Measurements from ENCODE around the gene USP37. TPM values are rescaled to one million over a fixed set of nuclear protein-coding genes. Genes with fewer than 3 reads are reported as not detected.

Gene USP37
- total and polyA plus RNA-seq, 2 of the 13 experiments (the other 11 are each of a cell fraction or from before 2014, with no cell fraction given): 6.5 to 30.6 TPM

GRCh38 chr2:218400930-218401881 lies 166.9 kb downstream of the USP37 start (continued):
- no peak; the same call in 1 of the 2 replicates for TF ChIP-seq ZNF639 (CRISPR knock-in tag; conservative IDR thresholded peaks at IDR 0.05)
- peak; percentile 100 for TF ChIP-seq ZNF296 (CRISPR knock-in tag; conservative IDR thresholded peaks at IDR 0.05)
- TF ChIP-seq E2F1 (CRISPR knock-in tag; IDR thresholded peaks at IDR 0.05): no peak
- peak; percentile 89 for TF ChIP-seq ZNF543 (CRISPR knock-in tag; IDR thresholded peaks at IDR 0.05)
- no peak for TF ChIP-seq PRPF4 (IDR thresholded peaks at IDR 0.05; ENCODE audit: low read depth, low read length, poor library complexity, severe bottlenecking)
- TF ChIP-seq FOXA1 (IDR thresholded peaks at IDR 0.05): no peak
- TF ChIP-seq FOXA1 (CRISPR knock-in tag; IDR thresholded peaks at IDR 0.05): peak; percentile 46; the same call in 1 of the 2 replicates
- TF ChIP-seq SSRP1 (CRISPR knock-in tag; IDR thresholded peaks at IDR 0.05): no peak
- no peak; the same call in 1 of the 2 replicates for TF ChIP-seq ZNF124 (CRISPR knock-in tag; IDR thresholded peaks at IDR 0.05)
- TF ChIP-seq SIN3A (IDR thresholded peaks at IDR 0.05; ENCODE audit: borderline replicate concordance, low read depth, low read length): no peak
- 0 out of 2 replicates have a peak, but pooled peaks have one; percentile 4 for TF ChIP-seq FOXK1 (CRISPR knock-in tag; IDR thresholded peaks at IDR 0.05; ENCODE audit: borderline replicate concordance, low read depth)
- TF ChIP-seq ZBTB33 (CRISPR knock-in tag; IDR thresholded peaks at IDR 0.05): peak; percentile 50
- TF ChIP-seq ZBTB4 (CRISPR knock-in tag; IDR thresholded peaks at IDR 0.05; ENCODE audit: borderline replicate concordance): no peak
- 0 out of 2 replicates have a peak, but pooled peaks have one; percentile 80 for TF ChIP-seq HOXA9 (CRISPR knock-in tag; IDR thresholded peaks at IDR 0.05; ENCODE audit: borderline replicate concordance)
- no peak for TF ChIP-seq ETS1 (CRISPR knock-in tag; IDR thresholded peaks at IDR 0.05)

Measured in HepG2 (cell line).